KBM-7 (cell line): ENCODE results near the gene RXRA.

Experiments
- DNase-seq: peaks from one replicate; pipeline ENCODE4 v3.0.0-alpha.2; 2015
- in situ Hi-C: fragments of 300-500 bp; cut with MboI; formaldehyde crosslinking; loops from 2 replicates; pipeline ENCODE4 v1.14.3; 2020; ENCODE audit warnings: low sequenced_read_pairs, low pct_unique_long_range_greater_than_20kb, mixed read lengths

RXRA gene

GRCh38 chr9:134418354-134418753 is 92.1 kb downstream of the RXRA start:
- DNase-seq = no peak
- in situ Hi-C loops = no loop called here

GRCh38 chr9:134419000-134419683 is 92.9 kb downstream of the RXRA start:
- no peak for DNase-seq
- in situ Hi-C loops = no loop called here

- no peak for DNase-seq
- in situ Hi-C loops = no loop called here
These were observed 93.4 kb downstream of the RXRA start for GRCh38 chr9:134419684-134420076.

- DNase-seq = no peak
- in situ Hi-C loops = no loop called here
These were observed 94.1 kb downstream of the RXRA start for GRCh38 chr9:134420281-134420845.

GRCh38 chr9:134420974-134421432 is 94.7 kb downstream of the RXRA start:
- in situ Hi-C loops = no loop called here
- no peak for DNase-seq

GRCh38 chr9:134421888-134422287 is 95.6 kb downstream of the RXRA start:
- no peak for DNase-seq
- in situ Hi-C loops = no loop called here

- DNase-seq = no peak
- in situ Hi-C loops = no loop called here
These were observed 96.2 kb downstream of the RXRA start for GRCh38 chr9:134422301-134423090.

- no peak for DNase-seq
- in situ Hi-C loops = no loop called here
These were observed 96.9 kb downstream of the RXRA start for GRCh38 chr9:134423166-134423565.

- DNase-seq = no peak
- in situ Hi-C loops = no loop called here
These were observed 97.5 kb downstream of the RXRA start for GRCh38 chr9:134423749-134424148.

GRCh38 chr9:134424818-134425217 is 98.6 kb downstream of the RXRA start:
- no peak for DNase-seq
- in situ Hi-C loops = no loop called here

- DNase-seq = no peak
- in situ Hi-C loops = no loop called here
These were observed 99.1 kb downstream of the RXRA start for GRCh38 chr9:134425401-134425800.

GRCh38 chr9:134425812-134426211 is 99.6 kb downstream of the RXRA start:
- no peak for DNase-seq
- in situ Hi-C loops = no loop called here

- no peak for DNase-seq
- in situ Hi-C loops = no loop called here
These were observed 100.2 kb downstream of the RXRA start for GRCh38 chr9:134426436-134426835.

- no peak for DNase-seq
- in situ Hi-C loops = no loop called here
These were observed 101.0 kb downstream of the RXRA start for GRCh38 chr9:134427153-134427782.

- in situ Hi-C loops = no loop called here
- no peak for DNase-seq
These were observed 102.3 kb downstream of the RXRA start for GRCh38 chr9:134428559-134428958.

GRCh38 chr9:134429007-134429406 is 102.8 kb downstream of the RXRA start:
- DNase-seq = no peak
- in situ Hi-C loops = no loop called here

GRCh38 chr9:134429481-134429880 is 103.2 kb downstream of the RXRA start:
- no peak for DNase-seq
- in situ Hi-C loops = no loop called here

GRCh38 chr9:134431095-134431494 is 104.8 kb downstream of the RXRA start:
- in situ Hi-C loops = no loop called here
- DNase-seq = no peak

- no peak for DNase-seq
- in situ Hi-C loops = no loop called here
These were observed 105.4 kb downstream of the RXRA start for GRCh38 chr9:134431626-134432025.

- DNase-seq = no peak
- in situ Hi-C loops = no loop called here
These were observed 106.2 kb downstream of the RXRA start for GRCh38 chr9:134432471-134432870.
